ENCODE data around the gene CHKB.

The CHKB gene

GRCh38 chr22:50540381-50540780 is 42.3 kb downstream of the CHKB start:
- TF ChIP-seq MAX (IDR thresholded peaks at IDR 0.05): no peak
- no peak for TF ChIP-seq TEAD4 (IDR thresholded peaks at IDR 0.05)
- TF ChIP-seq RAD21 (IDR thresholded peaks at IDR 0.05; ENCODE audit: low read depth): no peak

- TF ChIP-seq ZBTB7A (IDR thresholded peaks at IDR 0.05; ENCODE audit: low read depth) (no peak), CREB1 (IDR thresholded peaks at IDR 0.05; ENCODE audit: low read depth) (no peak), FOXM1 (IDR thresholded peaks at IDR 0.05; ENCODE audit: borderline replicate concordance, low read depth) (no peak), USF1 (IDR thresholded peaks at IDR 0.05) (no peak), EGR1 (IDR thresholded peaks at IDR 0.05) (no peak), REST (IDR thresholded peaks at IDR 0.05; ENCODE audit: low read depth) (no peak), NFIC (IDR thresholded peaks at IDR 0.05) (no peak), YY1 (IDR thresholded peaks at IDR 0.05; ENCODE audit: low read depth) (no peak), TAF1 (IDR thresholded peaks at IDR 0.05; ENCODE audit: low read depth) (no peak), CEBPB (IDR thresholded peaks at IDR 0.05) (no peak), TEAD4 (IDR thresholded peaks at IDR 0.05) (no peak), MAX (IDR thresholded peaks at IDR 0.05) (no peak), EP300 (IDR thresholded peaks at IDR 0.05; ENCODE audit: borderline replicate concordance) (no peak), TCF12 (IDR thresholded peaks at IDR 0.05; ENCODE audit: low read depth) (no peak), RAD21 (IDR thresholded peaks at IDR 0.05; ENCODE audit: low read depth) (no peak)
Measured at GRCh38 chr22:50537765-50538164, 44.9 kb downstream of the CHKB start.

GRCh38 chr22:50536226-50536625 is 46.4 kb downstream of the CHKB start:
- no peak for TF ChIP-seq RAD21 (IDR thresholded peaks at IDR 0.05; ENCODE audit: low read depth)
- no peak for TF ChIP-seq YY1 (IDR thresholded peaks at IDR 0.05; ENCODE audit: low read depth)
- no peak for TF ChIP-seq CEBPB (IDR thresholded peaks at IDR 0.05)

GRCh38 chr22:50535113-50535512 is 47.5 kb downstream of the CHKB start:
- TF ChIP-seq CEBPB (IDR thresholded peaks at IDR 0.05): no peak
- no peak for TF ChIP-seq REST (IDR thresholded peaks at IDR 0.05; ENCODE audit: low read depth)
- TF ChIP-seq FOXM1 (IDR thresholded peaks at IDR 0.05; ENCODE audit: borderline replicate concordance, low read depth): no peak
- TF ChIP-seq CREB1 (IDR thresholded peaks at IDR 0.05; ENCODE audit: low read depth): no peak
- TF ChIP-seq NFIC (IDR thresholded peaks at IDR 0.05): no peak
- TF ChIP-seq RAD21 (IDR thresholded peaks at IDR 0.05; ENCODE audit: low read depth): no peak
- no peak for TF ChIP-seq EGR1 (IDR thresholded peaks at IDR 0.05)
- TF ChIP-seq TAF1 (IDR thresholded peaks at IDR 0.05; ENCODE audit: low read depth): no peak

- TF ChIP-seq TAF1 (IDR thresholded peaks at IDR 0.05; ENCODE audit: low read depth): no peak
- no peak for TF ChIP-seq EP300 (IDR thresholded peaks at IDR 0.05; ENCODE audit: borderline replicate concordance)
- no peak for TF ChIP-seq REST (IDR thresholded peaks at IDR 0.05; ENCODE audit: low read depth)
- TF ChIP-seq EGR1 (IDR thresholded peaks at IDR 0.05): no peak
- no peak for TF ChIP-seq MAX (IDR thresholded peaks at IDR 0.05)
- TF ChIP-seq YY1 (IDR thresholded peaks at IDR 0.05; ENCODE audit: low read depth): no peak
- TF ChIP-seq NFIC (IDR thresholded peaks at IDR 0.05): no peak
- TF ChIP-seq RAD21 (IDR thresholded peaks at IDR 0.05; ENCODE audit: low read depth): no peak
- no peak for TF ChIP-seq USF1 (IDR thresholded peaks at IDR 0.05)
- TF ChIP-seq TCF12 (IDR thresholded peaks at IDR 0.05; ENCODE audit: low read depth): no peak
Measured at GRCh38 chr22:50532824-50533796, 49.5 kb downstream of the CHKB start.

All from Ishikawa (cell line).